Measurements from ENCODE around the gene RHBDF2. TPM values are rescaled to one million over a fixed set of nuclear protein-coding genes. Genes with fewer than 3 reads are reported as not detected.

Gene RHBDF2
- total RNA-seq, 1 donor from 2014 or later = 8.9 TPM

- DNase-seq (ENCODE audit: low spot score) (no peak), ATAC-seq (no peak)
Measured at GRCh38 chr17:76468634-76469010, 32.6 kb downstream of the RHBDF2 start.

GRCh38 chr17:76467809-76468633 is 33.2 kb downstream of the RHBDF2 start:
- DNase-seq (ENCODE audit: low spot score) (no peak), ATAC-seq (no peak)

- DNase-seq (ENCODE audit: low spot score) (no peak), ATAC-seq (no peak)
Measured at GRCh38 chr17:76467366-76467765, 33.9 kb downstream of the RHBDF2 start, which contains the start of gene AANAT. Gene AANAT (plus strand): TSS chr17:76467603. CDS start chr17:76468747, 1,144 bp downstream.

- DNase-seq (ENCODE audit: low spot score) = no peak
- ATAC-seq = no peak
Measured at GRCh38 chr17:76466775-76467130, 34.5 kb downstream of the RHBDF2 start.

- ATAC-seq (no peak), DNase-seq (ENCODE audit: low spot score) (no peak)
Measured at GRCh38 chr17:76462556-76463290, 38.5 kb downstream of the RHBDF2 start.

- DNase-seq (ENCODE audit: low spot score) = no peak
- ATAC-seq = no peak
Measured at GRCh38 chr17:76461765-76462555, 39.3 kb downstream of the RHBDF2 start.

GRCh38 chr17:76459674-76460073 is 41.5 kb downstream of the RHBDF2 start:
- DNase-seq (ENCODE audit: low spot score) (no peak), ATAC-seq (no peak)

GRCh38 chr17:76458580-76459490 is 42.4 kb downstream of the RHBDF2 start:
- ATAC-seq = peak; percentile 91
- DNase-seq (ENCODE audit: low spot score) = peak; percentile 65

- ATAC-seq (no peak), DNase-seq (ENCODE audit: low spot score) (no peak)
Measured at GRCh38 chr17:76453431-76453743, 47.8 kb downstream of the RHBDF2 start.

GRCh38 chr17:76452660-76453430 is 48.4 kb downstream of the RHBDF2 start, which contains the start of gene UBE2O:
Gene UBE2O (minus strand): TSS chr17:76453152. CDS start chr17:76453141, 11 bp downstream.
- peak; percentile 89 for DNase-seq (ENCODE audit: low spot score)
- peak; percentile 98 for ATAC-seq

GRCh38 chr17:76452127-76452659 is 49.0 kb downstream of the RHBDF2 start:
- DNase-seq (ENCODE audit: low spot score) (no peak), ATAC-seq (peak; percentile 70)

- ATAC-seq (no peak), DNase-seq (ENCODE audit: low spot score) (no peak)
Measured at GRCh38 chr17:76451506-76451905, 49.7 kb downstream of the RHBDF2 start.

- ATAC-seq (no peak), DNase-seq (ENCODE audit: low spot score) (no peak)
Measured at GRCh38 chr17:76449126-76449525, 52.1 kb downstream of the RHBDF2 start.

GRCh38 chr17:76447931-76448652 is 53.1 kb downstream of the RHBDF2 start:
- DNase-seq (ENCODE audit: low spot score) (no peak), ATAC-seq (no peak)

- no peak for DNase-seq (ENCODE audit: low spot score)
- ATAC-seq = peak; percentile 46
Measured at GRCh38 chr17:76446449-76447231, 54.6 kb downstream of the RHBDF2 start.

- DNase-seq (ENCODE audit: low spot score) (no peak), ATAC-seq (no peak)
Measured at GRCh38 chr17:76445697-76446448, 55.4 kb downstream of the RHBDF2 start.

All from left lobe of liver (tissue), 2 donors.